Panc1 (cell line): ENCODE data around the gene GJB2. TPM values are rescaled to one million over a fixed set of nuclear protein-coding genes. Genes with fewer than 3 reads are reported as not detected.

Experiments
- ATAC-seq: fragments of 200-7000 bp; cut with Tn5 transposase; 2 replicates; pipeline ENCODE4 v1.9.1; 2020; ENCODE audit warnings: mild to moderate bottlenecking, moderate library complexity
- BruUV-seq: library from RNA; stranded (reverse); fragments of 400-500 nt; replicated peaks from 2 replicates; lab custom pipeline; 2021; lab: Mats Ljungman, UMichigan
- CTCF ChIA-PET: fragments of 300-600 bp; sonication (Branson Sonifier 250); formaldehyde crosslinking; loops from one replicate; lab custom pipeline; 2022; ENCODE audit warnings: antibody characterized with exemption; lab: Charles Lee
- POLR2A ChIA-PET: fragments of 300-600 bp; sonication (Branson Sonifier 250); formaldehyde crosslinking; loops from one replicate; lab custom pipeline; 2022; ENCODE audit warnings: antibody characterized with exemption; lab: Charles Lee
- DNase-seq: peaks from one replicate; pipeline ENCODE4 v3.0.0-alpha.2; 2010; ENCODE audit warnings: low read depth, low spot score
- H3K27ac ChIP-seq: 2 replicates; pipeline ENCODE4 v1.5.1; 2011; ENCODE audit warnings: mild to moderate bottlenecking, low read length, inconsistent platforms
- H3K27me3 ChIP-seq: fragments of 200-500 bp; sonication (Bioruptor generic); 2 replicates; pipeline ENCODE4 v1.6.0; 2014; ENCODE audit warnings: low read length, inconsistent platforms; ENCODE audit not compliant: control insufficient read depth, insufficient read depth
- H3K36me3 ChIP-seq: fragments of 200-500 bp; sonication (Bioruptor generic); 2 replicates; pipeline ENCODE4 v1.5.1; 2014; ENCODE audit warnings: inconsistent platforms, mild to moderate bottlenecking, low read length, moderate library complexity; ENCODE audit not compliant: control insufficient read depth, insufficient read depth
- H3K4me1 ChIP-seq: 2 replicates; pipeline ENCODE4 v1.5.1; 2011; ENCODE audit warnings: inconsistent platforms, mild to moderate bottlenecking, low read length, moderate library complexity; ENCODE audit not compliant: control insufficient read depth, insufficient read depth
- H3K4me3 ChIP-seq, 2 experiments: 2 replicates each; pipeline ENCODE4 v1.5.1; 2011 to 2012; ENCODE audit warnings: low read depth in 2 of 2, low read length in 2 of 2, mild to moderate bottlenecking in 2 of 2, inconsistent platforms in 1 of 2, moderate library complexity in 1 of 2
- H3K9me3 ChIP-seq: fragments of 200-500 bp; sonication (Bioruptor generic); 2 replicates; pipeline ENCODE4 v1.5.1; 2014; ENCODE audit warnings: low read depth, mild to moderate bottlenecking, inconsistent platforms, low read length, moderate library complexity; ENCODE audit not compliant: control insufficient read depth, insufficient read depth
- CTCF ChIP-seq: fragments of 450-650 bp; IDR thresholded peaks from 2 replicates; pipeline ENCODE4 v1.5.1; 2017; ENCODE audit warnings: mild to moderate bottlenecking
- POLR2AphosphoS5 ChIP-seq: IDR thresholded peaks from 2 replicates; pipeline ENCODE4 v1.6.1; 2012; ENCODE audit warnings: mild to moderate bottlenecking, low read depth, low read length, moderate library complexity
- REST ChIP-seq, 2 experiments: IDR thresholded peaks; 2 replicates each; pipeline ENCODE4 v1.6.1; 2011 to 2012; ENCODE audit warnings: low read depth in 2 of 2, control low read depth in 1 of 2, low read length in 1 of 2, mild to moderate bottlenecking in 1 of 2, moderate library complexity in 1 of 2; ENCODE audit not compliant: insufficient read depth in 1 of 2
- SIN3A ChIP-seq: IDR thresholded peaks from 2 replicates; pipeline ENCODE4 v1.6.1; 2012; ENCODE audit warnings: low read depth, mild to moderate bottlenecking, low read length, moderate library complexity, borderline replicate concordance; ENCODE audit not compliant: insufficient read depth
- TCF7L2 ChIP-seq: IDR thresholded peaks from 2 replicates; pipeline ENCODE4 v1.6.1; 2011; ENCODE audit warnings: mild to moderate bottlenecking, low read depth, low read length, inconsistent platforms
- in situ Hi-C: cut with HindIII; loops from 2 replicates; pipeline ENCODE4 v1.10.0; 2016; ENCODE audit warnings: low sequenced_read_pairs, low pct_unique_long_range_greater_than_20kb
- intact Hi-C: fragments of 100-400 bp; cut with micrococcal nuclease; formaldehyde crosslinking; loops from one replicate; pipeline ENCODE4 v1.10.0; 2022; ENCODE audit not compliant: unreplicated experiment
- total RNA-seq: library from RNA; stranded (reverse); gene quantifications from one replicate; pipeline ENCODE4 v1.2.1, GENCODE V29; 2021; ENCODE audit not compliant: unreplicated experiment

Gene GJB2
- total RNA-seq, 1 experiment from 2014 or later: 54.2 TPM

GRCh38 chr13:20227730-20228129 lies 35.0 kb upstream of the GJB2 start:
- no TSS peak for BruUV-seq
- POLR2A ChIA-PET: no interaction called here
- ATAC-seq (no peak), DNase-seq (no peak)
- TF ChIP-seq POLR2AphosphoS5: no peak
- TF ChIP-seq SIN3A: no peak
- no peak for TF ChIP-seq REST (IDR thresholded peaks at IDR 0.05; ENCODE audit: insufficient read depth in 1 of 2, low read depth in 2 of 2, low read length in 1 of 2)
- no peak for TF ChIP-seq CTCF
- TF ChIP-seq TCF7L2: no peak
- CTCF ChIA-PET: no interaction called here
- no peak overlapping the region for H3K27ac ChIP-seq
- intact Hi-C loops (no loop called here), in situ Hi-C loops (no loop called here)
- no peaks in the 10 kb centered on the region for H3K36me3 ChIP-seq
- H3K4me1 ChIP-seq: no peaks in the 10 kb centered on the region
- H3K9me3 ChIP-seq: no peaks in the 10 kb centered on the region
- H3K4me3 ChIP-seq: no peak overlapping the region
- peaks cover 3% of the 10 kb centered on the region for H3K27me3 ChIP-seq

GRCh38 chr13:20227288-20227687 lies 34.5 kb upstream of the GJB2 start:
- POLR2A ChIA-PET: no interaction called here
- no peak overlapping the region for H3K27ac ChIP-seq
- CTCF ChIA-PET: interaction anchor here (0.6 kb wide), 1 partner anchor 11 kb away, joined by 3 read pairs; no protein-coding TSS in a partner anchor
- intact Hi-C loops (no loop called here), in situ Hi-C loops (no loop called here)
- no peak for TF ChIP-seq POLR2AphosphoS5
- no peak for TF ChIP-seq REST (IDR thresholded peaks at IDR 0.05; ENCODE audit: insufficient read depth in 1 of 2, low read depth in 2 of 2, low read length in 1 of 2)
- no peak for TF ChIP-seq CTCF
- no peak for TF ChIP-seq SIN3A
- no peak for TF ChIP-seq TCF7L2
- H3K4me3 ChIP-seq: no peak overlapping the region
- BruUV-seq: no TSS peak
- ATAC-seq (no peak), DNase-seq (no peak)
- peaks cover 3% of the 10 kb centered on the region for H3K27me3 ChIP-seq
- H3K4me1 ChIP-seq: no peaks in the 10 kb centered on the region
- no peaks in the 10 kb centered on the region for H3K36me3 ChIP-seq
- no peaks in the 10 kb centered on the region for H3K9me3 ChIP-seq
